OCI-LY7 (cell line): ENCODE measurements around the gene KCNG3. TPM values are rescaled to one million over a fixed set of nuclear protein-coding genes. Genes with fewer than 3 reads are reported as not detected.

Source experiments
- BruUV-seq: library from RNA; stranded (reverse); fragments of 400-500 nt; replicated peaks from 2 replicates; lab custom pipeline; 2021; lab: Mats Ljungman, UMichigan
- CTCF ChIA-PET: fragments of 300-600 bp; sonication (Branson Sonifier 250); formaldehyde crosslinking; loops from one replicate; lab custom pipeline; 2022; ENCODE audit warnings: antibody characterized with exemption; ENCODE audit not compliant: unreplicated experiment; lab: Charles Lee
- POLR2A ChIA-PET: fragments of 300-600 bp; sonication (Branson Sonifier 250); formaldehyde crosslinking; loops from one replicate; lab custom pipeline; 2022; ENCODE audit warnings: antibody characterized with exemption; lab: Charles Lee
- DNase-seq: peaks from one replicate; pipeline ENCODE4 v3.0.0-alpha.2; 2015; ENCODE audit warnings: low spot score
- H2AFZ ChIP-seq: fragments of 200-600 bp; sonication (generic), shearing (Covaris generic); 2 replicates; pipeline ENCODE4 v1.6.1; 2014; ENCODE audit warnings: mild to moderate bottlenecking, antibody characterized with exemption, low read length, moderate library complexity
- H3K27ac ChIP-seq: fragments of 200-600 bp; sonication (generic); 2 replicates; pipeline ENCODE4 v1.5.1; 2014; ENCODE audit warnings: mixed run types, low read depth, mild to moderate bottlenecking, moderate library complexity, low read length, inconsistent platforms; ENCODE audit not compliant: poor library complexity, severe bottlenecking
- H3K36me3 ChIP-seq: fragments of 200-600 bp; sonication (generic); 2 replicates; pipeline ENCODE4 v1.6.1; 2014; ENCODE audit warnings: mild to moderate bottlenecking, antibody characterized with exemption, low read length, moderate library complexity, mixed read lengths; ENCODE audit not compliant: insufficient read depth
- H3K4me1 ChIP-seq: fragments of 200-600 bp; sonication (generic); 2 replicates; pipeline ENCODE4 v1.5.1; 2014; ENCODE audit warnings: mild to moderate bottlenecking, low read length; ENCODE audit not compliant: insufficient read depth, poor library complexity, severe bottlenecking
- H3K4me2 ChIP-seq: fragments of 200-600 bp; sonication (generic); 2 replicates; pipeline ENCODE4 v1.6.1; 2014; ENCODE audit warnings: mild to moderate bottlenecking, low read length
- H3K4me3 ChIP-seq: fragments of 200-600 bp; sonication (generic); 2 replicates; pipeline ENCODE4 v1.5.1; 2014; ENCODE audit warnings: mild to moderate bottlenecking, low read depth, low read length; ENCODE audit not compliant: poor library complexity, severe bottlenecking
- H3K79me2 ChIP-seq: fragments of 200-600 bp; sonication (generic); 2 replicates; pipeline ENCODE4 v1.6.1; 2016; ENCODE audit warnings: low read depth, mild to moderate bottlenecking, low read length, moderate library complexity, mixed read lengths; ENCODE audit not compliant: insufficient read depth
- H3K9me2 ChIP-seq: fragments of 200-600 bp; sonication (generic); 2 replicates; pipeline ENCODE4 v1.6.1; 2016; ENCODE audit warnings: mild to moderate bottlenecking, low read length, mixed read lengths; ENCODE audit not compliant: insufficient read depth
- H3K9me3 ChIP-seq: fragments of 200-600 bp; sonication (generic); 2 replicates; pipeline ENCODE4 v1.6.1; 2014; ENCODE audit warnings: mild to moderate bottlenecking, mixed run types, low read length, mixed read lengths
- H4K20me1 ChIP-seq: fragments of 200-600 bp; sonication (generic); 2 replicates; pipeline ENCODE4 v1.6.1; 2014; ENCODE audit warnings: mild to moderate bottlenecking, antibody characterized with exemption, low read length, moderate library complexity, mixed read lengths; ENCODE audit not compliant: insufficient read depth
- EZH2phosphoT487 ChIP-seq: fragments of 200-600 bp; sonication (generic); IDR thresholded peaks from 2 replicates; pipeline ENCODE4 v1.6.1; 2018; ENCODE audit warnings: low read depth, borderline replicate concordance, mild to moderate bottlenecking, mixed run types, antibody characterized with exemption, low read length, moderate library complexity, mixed read lengths
- intact Hi-C: fragments of 100-400 bp; cut with micrococcal nuclease; formaldehyde crosslinking; loops from one replicate; pipeline ENCODE4 v1.10.0; 2022; ENCODE audit not compliant: unreplicated experiment
- total RNA-seq, 2 experiments: library from RNA; depleted of rRNA in 1 of 2; stranded (reverse); fragments of >200 nt in 1 of 2; shearing (Covaris generic) in 1 of 2; gene quantifications; 2 replicates each; pipeline ENCODE4 v1.2.3, GENCODE V29; 2014 to 2022
- TF ChIP-seq, protein P1 (sequence below): fragments of 200-600 bp; sonication (generic); conservative IDR thresholded peaks from 2 replicates; pipeline ENCODE4 v1.5.1; 2014; ENCODE audit warnings: mild to moderate bottlenecking, antibody characterized with exemption, low read length, moderate library complexity, mixed read lengths

KCNG3 gene
- total RNA-seq, 2 experiments from 2014 or later = 0.08 to 0.19 TPM

DNA sequence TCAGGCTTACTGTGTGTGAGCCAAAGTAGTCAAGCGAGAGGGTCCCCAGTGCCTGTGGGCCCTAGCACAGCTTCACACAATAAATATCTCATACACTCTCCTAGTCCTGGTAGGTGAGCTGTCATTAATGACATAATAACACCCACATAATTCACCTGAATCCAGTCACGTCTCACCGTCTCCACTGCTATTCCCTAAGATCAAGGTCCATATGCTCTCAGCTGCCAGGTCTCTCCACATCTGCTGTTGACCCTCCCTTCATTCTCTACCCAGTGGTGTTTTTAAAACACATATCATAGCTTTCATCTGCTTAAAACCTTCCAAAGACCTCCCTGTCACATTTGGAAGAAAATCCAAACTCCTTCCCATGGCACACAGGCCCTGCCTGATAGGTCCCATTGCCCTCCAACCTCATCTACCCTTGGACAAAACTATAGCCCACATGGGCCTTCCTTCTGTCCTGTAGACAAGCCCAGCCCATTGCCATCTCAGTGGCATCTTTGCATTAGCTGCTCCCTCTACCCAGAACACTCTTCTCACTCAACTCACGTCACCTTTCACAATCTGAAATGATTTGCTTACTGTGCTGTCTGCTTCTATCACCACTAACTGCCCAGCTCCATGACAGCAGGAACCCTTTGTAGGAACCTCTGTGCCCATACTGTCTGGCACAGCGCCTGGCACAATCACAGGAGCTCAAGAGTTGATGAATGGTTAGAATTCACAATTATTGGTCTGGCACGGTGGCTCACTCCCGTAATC is 7.5 kb downstream of the KCNG3 start:
- intact Hi-C loops = no loop called here
- H3K27ac ChIP-seq = no peak overlapping the region
- TF ChIP-seq, protein P1, sequence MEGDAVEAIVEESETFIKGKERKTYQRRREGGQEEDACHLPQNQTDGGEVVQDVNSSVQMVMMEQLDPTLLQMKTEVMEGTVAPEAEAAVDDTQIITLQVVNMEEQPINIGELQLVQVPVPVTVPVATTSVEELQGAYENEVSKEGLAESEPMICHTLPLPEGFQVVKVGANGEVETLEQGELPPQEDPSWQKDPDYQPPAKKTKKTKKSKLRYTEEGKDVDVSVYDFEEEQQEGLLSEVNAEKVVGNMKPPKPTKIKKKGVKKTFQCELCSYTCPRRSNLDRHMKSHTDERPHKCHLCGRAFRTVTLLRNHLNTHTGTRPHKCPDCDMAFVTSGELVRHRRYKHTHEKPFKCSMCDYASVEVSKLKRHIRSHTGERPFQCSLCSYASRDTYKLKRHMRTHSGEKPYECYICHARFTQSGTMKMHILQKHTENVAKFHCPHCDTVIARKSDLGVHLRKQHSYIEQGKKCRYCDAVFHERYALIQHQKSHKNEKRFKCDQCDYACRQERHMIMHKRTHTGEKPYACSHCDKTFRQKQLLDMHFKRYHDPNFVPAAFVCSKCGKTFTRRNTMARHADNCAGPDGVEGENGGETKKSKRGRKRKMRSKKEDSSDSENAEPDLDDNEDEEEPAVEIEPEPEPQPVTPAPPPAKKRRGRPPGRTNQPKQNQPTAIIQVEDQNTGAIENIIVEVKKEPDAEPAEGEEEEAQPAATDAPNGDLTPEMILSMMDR = no peak
- TF ChIP-seq EZH2phosphoT487 = no peak
- no peaks in the 10 kb centered on the region for H3K9me2 ChIP-seq
- H2AFZ ChIP-seq = no peak overlapping the region
- no peaks in the 10 kb centered on the region for H4K20me1 ChIP-seq
- no peaks in the 10 kb centered on the region for H3K79me2 ChIP-seq
- H3K36me3 ChIP-seq = no peaks in the 10 kb centered on the region
- no peak for DNase-seq
- no peak overlapping the region for H3K4me2 ChIP-seq
- no peaks in the 10 kb centered on the region for H3K4me1 ChIP-seq
- ChIA-PET CTCF (interaction anchor here (0.5 kb wide), 1 partner anchor 266 kb away, joined by 8 read pairs; no protein-coding TSS in a partner anchor), POLR2A (interaction anchor here (1.1 kb wide), 1 partner anchor 168 kb away, joined by 3 read pairs; no protein-coding TSS in a partner anchor)
- BruUV-seq = no TSS peak
- no peak overlapping the region for H3K4me3 ChIP-seq
- no peaks in the 10 kb centered on the region for H3K9me3 ChIP-seq

DNA sequence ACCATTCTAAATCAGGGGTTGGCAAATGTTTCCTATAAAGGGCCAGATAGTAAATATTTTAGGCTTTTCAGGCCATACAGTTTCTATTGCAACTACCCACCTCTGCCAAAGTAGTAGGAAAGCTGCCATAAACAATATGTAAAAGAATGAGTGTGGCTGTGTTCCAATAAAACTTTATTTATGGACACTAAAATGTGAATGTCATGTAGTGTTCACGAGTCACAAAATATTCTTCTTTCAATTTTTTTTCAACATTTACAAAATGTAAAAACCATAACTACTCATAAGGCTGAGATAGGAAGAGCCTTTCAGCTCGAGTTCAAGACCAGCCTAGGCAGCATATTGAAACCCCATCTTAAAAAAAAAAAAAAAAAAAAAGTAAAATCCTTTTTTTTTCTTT is 13.4 kb downstream of the KCNG3 start:
- POLR2A ChIA-PET = interaction anchor here (0.6 kb wide), 1 partner anchor 675 kb away, joined by 7 read pairs; no protein-coding TSS in a partner anchor
- H3K36me3 ChIP-seq = no peaks in the 10 kb centered on the region
- BruUV-seq = no TSS peak

More for the DNA sequence above, 13.4 kb downstream of the KCNG3 start:
- CTCF ChIA-PET = no interaction called here
- intact Hi-C loops = no loop called here
- Histone ChIP-seq H4K20me1 (no peaks in the 10 kb centered on the region), H3K27ac (no peak overlapping the region), H3K9me3 (no peaks in the 10 kb centered on the region), H3K4me2 (no peak overlapping the region), H3K4me1 (no peaks in the 10 kb centered on the region), H3K79me2 (no peaks in the 10 kb centered on the region), H2AFZ (no peak overlapping the region), H3K4me3 (no peak overlapping the region), H3K9me2 (no peaks in the 10 kb centered on the region)
- no peak for DNase-seq
- TF ChIP-seq, protein P1 = no peak
- TF ChIP-seq EZH2phosphoT487 = no peak
